ENCODE data around the gene FAM200C.

The FAM200C gene

DNA sequence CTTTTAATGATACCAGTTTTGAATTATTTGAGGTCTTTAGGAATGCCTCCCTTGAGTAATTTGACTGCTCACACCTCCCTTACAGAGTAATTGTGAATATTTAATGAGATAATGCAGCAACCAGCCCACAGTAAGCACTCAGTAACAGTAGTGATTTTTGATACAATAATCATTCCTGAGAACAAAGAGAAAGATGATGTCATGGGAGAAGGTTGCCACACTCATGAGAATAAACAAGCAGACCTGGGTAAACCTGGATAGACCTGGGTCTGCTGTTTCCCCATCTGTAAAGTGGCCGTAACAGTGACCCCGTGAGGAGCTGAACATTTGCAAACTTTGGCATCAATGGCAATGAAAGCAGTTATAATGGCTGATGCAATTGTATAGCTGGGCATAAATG lies 33.6 kb downstream of the FAM200C start:
- DNase-seq = no peak

DNA sequence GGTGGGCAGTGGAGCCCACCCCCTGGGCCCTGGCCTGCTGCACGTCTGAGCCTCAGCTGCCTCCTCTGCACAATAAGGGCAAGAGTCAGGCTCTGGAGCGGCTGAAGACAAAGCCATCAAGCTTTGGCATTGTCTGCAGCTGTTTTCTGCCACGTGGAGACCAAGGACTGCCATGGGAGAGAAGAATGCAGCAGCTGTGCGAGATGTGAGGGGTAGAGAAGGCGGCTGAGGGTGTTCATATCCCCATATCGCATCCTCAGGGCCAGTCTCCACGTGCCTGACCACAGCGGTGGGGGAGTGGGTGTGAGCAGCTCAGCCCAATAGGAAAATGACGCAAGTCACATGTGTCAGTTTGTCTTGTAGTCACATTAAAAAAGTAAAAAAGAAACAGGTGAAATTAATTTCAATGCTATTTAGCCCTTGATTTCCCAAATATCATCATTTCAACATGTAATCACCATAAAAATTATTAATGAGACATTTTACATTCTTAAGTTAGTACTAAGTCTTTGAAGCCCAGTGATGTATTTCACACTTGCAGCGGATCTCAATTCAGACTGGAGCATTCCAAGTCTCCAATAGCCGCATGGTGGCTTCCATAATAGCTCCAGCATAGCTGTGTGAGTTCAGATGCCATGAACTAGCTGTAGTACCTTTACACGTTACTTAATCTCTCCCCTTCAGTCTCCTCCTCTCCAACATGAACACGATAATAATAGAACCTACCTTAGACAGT lies 36.0 kb downstream of the FAM200C start:
- DNase-seq = no peak

DNA sequence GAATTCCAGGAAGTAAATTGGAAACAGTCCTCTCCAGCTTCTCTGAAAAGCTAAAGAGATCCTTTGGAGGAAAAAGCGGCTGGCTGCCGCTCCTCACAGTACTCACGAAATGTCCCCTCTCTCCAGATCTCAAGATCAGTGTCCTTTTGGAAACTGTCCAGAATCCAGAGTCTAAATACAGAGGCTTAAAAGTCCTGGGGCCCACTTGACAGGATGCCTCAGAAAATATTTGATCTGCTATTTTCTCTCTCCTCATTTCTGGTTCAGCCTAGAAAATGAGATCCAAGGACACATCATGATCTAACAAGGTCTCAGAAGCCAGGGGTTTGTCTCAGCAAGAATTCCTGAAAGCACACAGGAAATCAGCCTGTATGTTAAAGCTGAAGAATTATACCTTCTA lies 36.6 kb downstream of the FAM200C start:
- no peak for DNase-seq

DNA sequence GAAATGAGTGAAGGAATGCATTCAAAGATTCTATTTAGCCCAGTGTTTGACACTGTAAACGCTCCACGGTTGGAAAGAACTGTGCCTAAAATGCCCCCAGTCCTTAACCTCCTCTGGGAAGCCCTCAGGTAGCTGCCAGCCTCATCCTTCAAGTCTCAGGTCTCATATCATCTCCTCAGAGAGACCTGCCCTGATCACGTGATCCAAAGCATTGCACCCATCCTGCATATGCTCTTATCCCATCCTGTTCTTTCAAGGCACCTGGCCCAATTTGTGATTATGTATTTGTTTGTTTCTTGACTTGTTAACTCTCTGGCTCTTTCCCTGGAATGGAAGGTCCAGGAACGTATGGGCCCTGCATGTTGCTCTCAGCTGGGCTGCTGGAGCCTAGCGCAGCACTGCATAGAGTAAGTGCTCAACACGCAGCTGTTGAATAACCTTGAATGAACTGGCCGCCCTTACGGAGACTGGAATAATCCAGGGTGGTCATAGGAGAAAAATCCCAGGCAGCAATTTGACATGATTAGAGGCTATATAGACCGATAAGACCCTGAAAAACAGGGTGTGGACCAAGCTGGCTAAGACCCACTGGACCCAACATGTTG lies 38.1 kb downstream of the FAM200C start:
- DNase-seq = no peak

DNA sequence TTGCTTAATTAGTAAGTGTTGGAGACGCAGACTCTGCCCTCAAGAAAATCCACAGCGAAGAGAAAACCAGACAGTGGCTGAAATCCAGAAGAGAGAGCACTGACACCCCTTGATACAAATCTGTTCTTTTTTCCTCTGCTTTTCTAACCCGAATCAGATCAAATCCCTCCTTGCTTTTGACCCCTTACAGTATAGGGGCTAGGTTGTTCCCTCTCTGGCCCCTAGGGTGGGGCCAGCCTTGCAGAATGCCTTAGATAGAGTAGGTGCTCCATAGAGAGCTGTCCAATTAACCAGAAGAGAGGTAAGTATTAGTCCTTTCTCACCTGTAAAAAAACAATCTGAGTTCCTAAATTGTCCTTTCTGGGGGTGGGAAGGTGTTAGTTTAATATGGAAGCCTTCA lies 39.5 kb downstream of the FAM200C start:
- DNase-seq = no peak

DNA sequence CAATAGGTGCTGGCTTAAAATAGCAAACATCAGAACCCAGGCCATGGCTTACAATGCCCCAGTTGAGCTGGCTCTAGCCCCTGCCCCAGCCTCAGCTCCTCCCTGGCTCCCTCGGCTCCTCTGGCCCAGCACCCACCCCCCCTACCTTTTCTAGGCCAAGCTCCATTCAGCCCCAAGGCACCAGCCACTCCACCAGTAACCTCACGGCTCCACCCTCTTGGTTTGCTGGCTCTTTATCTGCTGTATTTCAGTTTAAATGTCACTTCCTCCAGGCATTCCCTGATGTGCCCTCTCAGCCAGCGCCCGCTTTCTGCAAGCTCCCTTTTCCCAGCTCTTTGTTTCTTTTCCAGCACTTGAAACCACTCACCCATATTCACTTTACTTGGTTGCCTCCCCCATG lies 40.0 kb downstream of the FAM200C start:
- no peak for DNase-seq

DNA sequence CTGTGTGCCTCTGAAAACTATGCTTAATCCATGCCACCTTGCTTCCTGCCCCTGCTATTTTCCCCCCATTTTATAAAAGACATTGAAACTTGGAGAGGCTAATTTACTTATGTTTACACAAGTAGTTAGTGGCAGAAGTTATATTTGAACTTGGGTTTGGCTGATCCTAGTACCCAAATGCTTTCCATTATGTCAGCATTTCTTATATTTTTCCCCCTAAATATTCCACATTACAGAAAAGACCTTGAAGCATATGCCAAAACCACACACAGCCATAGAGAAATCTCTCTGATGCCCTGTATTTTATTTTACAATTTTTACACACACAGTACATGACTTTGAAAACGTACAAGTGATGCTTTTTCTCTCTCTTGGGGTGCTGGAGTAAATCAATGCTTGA lies 40.6 kb downstream of the FAM200C start:
- DNase-seq = no peak

DNA sequence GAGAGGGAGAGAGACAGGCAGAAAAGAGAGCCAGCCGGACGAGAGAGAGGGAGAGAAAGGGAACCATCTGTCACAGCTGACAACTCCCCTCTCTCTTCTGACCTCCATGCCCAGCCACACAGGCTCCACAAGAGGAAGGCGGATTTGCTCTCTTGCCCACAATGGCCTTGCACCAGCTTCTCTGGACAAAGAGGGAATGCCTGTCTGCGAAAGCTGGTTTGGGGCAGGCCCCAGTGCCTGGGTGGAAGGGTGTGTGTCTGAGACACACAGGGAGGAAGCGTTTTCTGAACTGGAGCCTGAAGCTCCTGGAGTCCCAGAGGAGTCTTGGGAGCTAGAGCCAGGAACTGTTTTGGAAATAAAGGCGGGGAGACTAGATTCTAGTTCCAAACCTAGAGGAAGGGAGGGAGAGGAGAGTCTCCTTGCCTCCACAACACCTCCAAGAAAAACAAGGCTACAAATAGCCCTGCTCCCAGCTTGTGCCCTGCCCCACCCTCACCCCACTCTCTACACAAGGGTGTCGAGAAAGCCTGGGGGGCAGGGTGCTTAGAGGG lies 41.9 kb downstream of the FAM200C start:
- no peak for DNase-seq

DNA sequence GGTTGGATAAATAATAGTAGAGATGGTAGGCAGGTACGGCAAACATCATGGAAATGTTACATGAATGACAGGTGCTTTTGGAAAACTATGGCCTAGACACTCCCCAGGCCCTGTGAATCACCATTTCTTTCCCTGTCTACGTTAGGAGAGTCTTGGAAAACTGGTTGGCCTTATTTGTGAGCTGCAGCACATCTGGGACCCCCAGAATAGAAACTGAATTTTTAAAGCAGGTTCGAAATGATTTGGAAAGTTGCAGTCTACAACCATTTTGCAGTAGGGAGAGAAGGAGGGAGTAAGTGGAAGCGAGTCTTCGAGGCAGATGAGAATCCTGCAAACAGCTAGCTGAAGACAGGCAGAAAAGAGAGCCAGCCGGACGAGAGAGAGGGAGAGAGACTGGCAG lies 42.5 kb downstream of the FAM200C start:
- no peak for DNase-seq

DNA sequence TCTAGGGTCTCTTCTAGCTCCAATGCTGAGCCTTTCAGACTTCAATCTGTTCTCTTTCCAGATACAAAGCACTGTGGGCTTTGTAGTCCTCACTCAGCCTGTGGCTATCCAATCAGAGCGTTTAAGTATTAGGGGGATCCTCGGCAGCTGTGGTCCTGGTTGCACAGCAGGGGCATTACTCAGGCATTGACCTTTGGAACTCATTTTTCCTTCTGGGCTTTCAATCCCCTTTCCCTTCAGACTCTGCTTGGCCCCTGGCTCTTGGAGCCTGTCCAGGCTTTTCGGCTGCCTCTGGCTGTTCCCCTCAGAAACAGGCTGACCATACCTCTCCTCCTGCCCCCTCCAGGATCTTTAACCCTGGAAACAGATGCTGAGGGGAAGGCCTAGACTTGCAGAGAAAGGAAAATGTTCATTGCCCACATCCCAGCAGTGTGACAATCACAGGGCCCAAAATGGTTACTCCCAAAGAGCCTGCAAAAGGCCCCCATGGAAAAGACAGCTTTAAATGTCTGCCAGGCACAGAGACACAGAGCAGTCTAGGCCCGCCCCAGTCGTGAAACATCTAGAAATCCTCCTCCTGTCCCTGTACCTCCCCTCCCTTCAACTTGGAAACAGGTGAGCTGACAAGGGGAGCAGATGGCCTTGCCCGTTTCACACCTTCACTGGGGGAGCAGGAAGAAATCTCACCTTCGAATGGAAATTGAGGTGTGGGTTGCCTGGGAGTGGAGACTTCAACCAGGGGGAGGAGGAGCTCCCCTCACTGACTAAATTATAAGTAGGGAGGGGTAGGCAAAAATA lies 43.1 kb downstream of the FAM200C start:
- DNase-seq = no peak

DNA sequence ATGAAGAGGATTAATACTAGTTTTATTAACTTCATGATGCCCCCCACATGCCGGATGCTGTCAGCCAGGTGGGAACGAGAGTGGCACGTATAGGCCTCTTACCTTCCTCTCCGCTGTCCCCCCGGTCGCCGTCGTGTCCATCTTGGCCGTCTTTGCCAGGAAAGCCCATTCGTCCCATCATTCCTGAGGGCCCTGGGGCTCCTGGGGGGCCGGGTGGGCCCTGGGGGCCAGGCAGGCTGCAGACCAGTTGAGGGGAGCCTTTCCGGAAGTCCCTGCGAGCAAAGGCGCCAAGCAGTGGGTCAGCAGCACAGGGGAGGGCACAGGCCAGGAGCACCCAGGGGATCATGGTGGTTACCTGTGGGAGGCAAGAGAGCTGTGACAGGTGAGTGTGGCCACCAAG lies 45.2 kb downstream of the FAM200C start:
- no peak for DNase-seq

DNA sequence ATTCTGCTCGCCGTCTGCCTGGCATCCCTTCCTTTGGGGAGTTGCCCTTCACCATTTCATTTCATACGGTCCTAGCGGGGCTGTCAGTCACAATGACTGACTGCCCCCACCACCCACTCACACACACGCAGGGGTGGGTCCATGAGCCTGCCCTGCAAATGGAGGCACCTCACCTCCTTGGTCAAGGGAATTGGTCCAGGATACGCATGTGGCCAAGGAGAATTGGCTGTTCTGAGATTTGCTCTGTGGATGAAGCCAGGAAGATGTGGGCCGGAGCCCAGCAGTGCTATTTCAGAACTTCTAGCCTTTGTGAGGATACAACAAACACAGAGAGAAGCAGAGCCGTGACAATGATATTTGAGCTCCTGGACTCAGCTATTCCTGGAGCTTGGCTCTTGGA lies 46.5 kb downstream of the FAM200C start:
- no peak for DNase-seq

DNA sequence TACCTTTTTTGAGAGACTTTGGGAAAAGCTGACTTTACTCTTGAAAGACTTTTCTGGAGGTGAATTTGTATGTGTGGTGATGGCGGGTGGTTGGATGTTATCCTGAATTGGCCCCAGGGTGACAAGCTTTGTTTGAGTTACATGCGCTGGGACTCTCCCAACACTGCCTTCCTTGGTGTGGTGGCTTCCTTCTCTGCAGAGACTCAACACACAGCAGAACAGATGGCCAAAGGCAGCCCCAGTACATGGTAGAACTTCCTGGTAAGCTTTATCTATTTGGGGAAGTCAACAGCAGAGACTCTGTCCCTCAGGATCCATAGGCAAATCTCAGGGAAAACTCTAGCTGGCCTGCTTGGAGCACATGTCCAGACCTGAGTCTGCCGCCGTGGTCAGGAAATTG lies 47.5 kb downstream of the FAM200C start:
- no peak for DNase-seq

DNA sequence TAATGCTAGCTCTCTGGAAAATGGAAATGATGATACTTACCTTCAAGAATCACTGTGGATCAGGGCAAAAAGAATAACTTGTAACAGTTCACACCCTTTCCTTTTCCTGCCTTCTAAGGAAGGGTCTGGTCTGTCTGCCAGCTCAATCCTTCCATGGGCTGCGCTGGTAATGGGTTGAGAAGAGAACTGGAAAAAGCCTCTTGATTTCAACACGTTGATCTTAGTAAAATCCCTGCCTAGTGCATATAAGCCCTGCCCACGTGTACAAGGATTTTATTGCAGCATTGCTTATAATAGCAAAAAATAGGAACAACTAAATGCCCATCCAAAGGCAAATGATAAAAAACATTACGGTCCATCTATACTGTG lies 49.9 kb downstream of the FAM200C start:
- no peak for DNase-seq

DNA sequence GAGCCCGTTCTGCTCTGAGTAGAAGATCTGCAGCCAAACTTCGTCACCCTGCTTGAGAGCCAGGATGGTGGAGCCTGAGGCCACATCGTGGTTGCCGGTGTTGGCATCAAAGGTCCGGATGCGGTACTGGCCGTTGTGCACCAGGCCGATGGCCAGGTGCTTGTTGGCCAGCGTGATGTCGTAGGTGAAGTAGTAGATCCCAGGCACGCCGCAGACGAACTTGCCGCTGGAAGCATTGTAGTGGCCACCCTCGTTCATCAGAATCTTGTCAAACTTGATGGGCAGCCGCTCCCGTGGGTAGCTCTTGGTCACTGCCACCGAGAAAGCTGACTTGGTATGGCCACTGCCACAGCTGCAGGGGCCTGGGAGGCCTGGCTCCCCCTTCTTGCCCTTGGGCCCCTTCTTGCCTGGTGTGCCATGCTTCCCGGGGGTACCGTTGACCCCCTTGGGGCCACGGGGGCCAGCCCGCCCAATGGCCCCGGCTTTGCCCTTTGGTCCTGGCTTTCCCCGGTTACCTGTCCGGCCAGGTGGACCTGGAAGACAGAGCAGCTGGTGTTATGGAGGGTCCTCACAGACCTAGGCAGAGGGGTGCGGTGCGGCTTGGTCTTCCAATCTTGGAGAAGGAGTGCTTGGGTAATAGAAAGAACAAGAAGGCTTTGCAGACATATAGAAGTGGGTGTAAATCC lies 50.5 kb downstream of the FAM200C start:
- no peak for DNase-seq

DNA sequence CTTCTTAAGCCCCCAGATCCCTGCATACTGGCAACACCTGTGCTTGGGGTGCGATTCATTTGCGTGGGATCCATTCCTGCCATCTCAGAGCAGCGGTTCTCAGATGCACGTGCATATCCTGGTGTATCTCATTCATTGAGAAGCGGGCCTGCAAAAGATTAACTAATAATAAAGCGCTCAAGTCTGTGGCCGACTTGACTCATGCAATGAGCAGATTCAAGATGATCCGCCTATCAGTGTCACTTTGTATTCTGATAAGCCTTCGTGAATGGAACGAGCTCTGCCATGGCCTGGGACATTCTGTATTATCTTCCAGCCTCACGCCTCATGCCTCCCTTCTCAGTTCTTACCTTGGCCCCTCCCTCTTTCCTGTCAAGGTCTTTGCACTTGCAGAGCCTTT lies 51.8 kb downstream of the FAM200C start:
- DNase-seq = no peak

DNA sequence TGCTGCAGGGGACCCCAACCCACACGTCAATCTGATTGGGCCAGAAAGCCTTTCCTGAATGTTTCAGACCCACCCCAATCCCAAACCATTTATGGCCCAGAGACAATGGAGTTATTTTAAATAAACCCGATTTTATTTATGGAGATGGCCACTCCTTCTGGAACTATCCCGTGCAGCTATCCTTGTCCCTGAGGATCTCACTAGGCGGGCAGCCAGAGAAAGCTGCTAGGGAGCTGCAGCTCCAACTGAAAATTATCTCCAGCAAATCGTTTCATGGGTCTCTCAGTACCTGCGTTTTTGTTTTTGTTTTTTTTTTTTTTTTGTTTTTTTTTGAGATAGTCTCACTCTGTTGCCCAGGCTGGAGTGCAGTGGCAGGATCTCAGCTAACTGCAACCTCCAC lies 52.4 kb downstream of the FAM200C start:
- no peak for DNase-seq

Measured in effector CD8-positive, alpha-beta T cell (primary cell).